Activated CD4-positive, alpha-beta T cell treated with anti-CD3 and anti-CD28 coated beads, Interleukin-2, amount 50 U/mL, for 16 hours (primary cell): ENCODE data around the gene PDE3B.
"Not testable (repeated sequence)": the region's sequence is repeated elsewhere in the genome, so short reads cannot be mapped to it uniquely, and the experiment has no call there.

Source experiments
- DNase-seq: peaks from one replicate; pipeline ENCODE4 v3.0.0-alpha.2; 2020

The PDE3B gene

DNA sequence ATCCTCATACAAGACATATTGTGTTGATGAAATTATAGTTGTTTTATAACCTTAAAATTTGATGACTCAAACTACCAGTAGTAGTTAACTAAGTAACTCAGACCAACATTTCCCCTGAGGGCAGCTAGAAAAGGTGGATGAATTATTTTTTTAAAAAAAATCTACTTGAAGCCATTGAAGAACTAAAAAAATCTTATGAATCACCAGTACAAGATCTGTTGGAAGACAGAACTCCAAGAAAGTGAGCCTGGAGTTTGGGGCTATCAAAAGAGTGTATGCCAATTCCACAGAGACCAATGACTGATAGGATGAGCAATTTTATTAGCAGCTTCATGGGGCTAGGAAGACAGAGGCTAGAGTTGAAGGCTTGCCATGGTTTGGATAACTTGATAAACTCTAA is 176.0 kb downstream of the PDE3B start:
- no peak for DNase-seq

DNA sequence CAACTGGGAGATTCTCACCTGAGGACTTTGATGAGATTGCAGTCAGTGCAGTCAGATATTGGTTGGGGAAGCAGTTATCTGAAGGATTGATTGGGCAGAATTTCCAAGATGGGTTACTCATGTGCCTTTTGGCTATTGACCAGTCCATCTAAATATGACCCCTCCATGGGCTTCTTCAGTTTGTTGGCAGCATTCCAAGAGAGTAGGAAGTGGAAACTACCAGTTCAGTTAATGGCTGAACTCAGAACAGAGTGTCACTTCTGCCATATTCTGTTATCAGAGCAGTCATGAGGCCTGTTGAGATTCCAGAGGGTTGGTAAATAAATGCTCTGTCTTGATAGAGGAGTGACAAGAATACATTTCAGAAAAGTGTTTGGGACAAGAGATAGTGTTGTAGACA is 177.4 kb downstream of the PDE3B start:
- no peak for DNase-seq

GRCh38 chr11:14826600-14826999 is 183.0 kb downstream of the PDE3B start:
- DNase-seq, result peak; percentile 40

- DNase-seq, result no peak
Measured at GRCh38 chr11:14835496-14836492, 192.2 kb downstream of the PDE3B start.

DNA sequence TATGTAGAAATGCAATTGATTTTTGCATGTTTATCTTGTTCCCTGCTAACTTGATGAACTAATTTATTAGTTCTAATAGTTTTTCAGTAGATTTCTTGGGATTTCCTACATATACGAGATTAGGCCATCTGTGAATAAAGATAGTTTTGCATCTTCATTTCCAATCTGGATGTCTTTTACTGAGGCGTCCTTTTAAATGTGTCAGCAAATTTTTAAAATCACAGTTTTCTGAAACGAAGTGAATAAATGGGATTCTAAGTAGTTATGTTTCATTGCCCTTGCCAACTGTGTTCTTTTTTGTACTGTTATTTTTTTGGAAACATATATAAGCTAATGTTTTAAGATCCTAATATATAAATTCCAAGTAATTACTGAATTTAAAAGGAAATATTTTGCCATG is 198.4 kb downstream of the PDE3B start:
- DNase-seq, result no peak

DNA sequence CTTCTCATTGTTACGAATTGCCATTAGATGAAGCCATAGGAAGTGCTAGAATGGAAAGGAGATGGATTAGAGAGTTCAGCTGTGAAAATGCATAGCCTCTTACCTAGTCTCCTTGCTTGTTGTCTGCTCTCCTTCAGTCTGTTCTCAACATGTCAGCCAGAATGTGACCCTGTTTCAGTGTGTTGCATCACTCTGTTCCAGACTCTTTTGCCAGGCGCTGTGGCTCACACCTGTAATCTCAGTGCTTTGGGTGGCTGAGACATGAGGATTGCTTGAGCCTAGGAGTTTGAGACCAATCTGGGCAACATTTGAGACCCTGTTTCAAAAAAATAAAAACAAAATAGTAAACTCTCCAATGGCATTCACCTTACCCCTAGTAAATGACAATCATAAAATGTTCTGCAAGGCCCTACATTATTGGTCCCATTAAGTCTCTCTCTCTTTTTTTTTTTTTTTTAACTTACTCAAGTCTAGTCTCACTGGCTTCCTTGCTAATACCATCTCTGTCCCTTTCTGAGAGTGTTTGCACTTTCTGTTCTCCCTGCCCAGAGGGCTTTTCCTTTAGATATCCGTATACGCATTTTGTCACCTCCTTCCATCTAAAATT is 209.1 kb downstream of the PDE3B start:
- DNase-seq, result peak; percentile 2

GRCh38 chr11:14854057-14854456 is 210.5 kb downstream of the PDE3B start:
- DNase-seq, result no peak

DNA sequence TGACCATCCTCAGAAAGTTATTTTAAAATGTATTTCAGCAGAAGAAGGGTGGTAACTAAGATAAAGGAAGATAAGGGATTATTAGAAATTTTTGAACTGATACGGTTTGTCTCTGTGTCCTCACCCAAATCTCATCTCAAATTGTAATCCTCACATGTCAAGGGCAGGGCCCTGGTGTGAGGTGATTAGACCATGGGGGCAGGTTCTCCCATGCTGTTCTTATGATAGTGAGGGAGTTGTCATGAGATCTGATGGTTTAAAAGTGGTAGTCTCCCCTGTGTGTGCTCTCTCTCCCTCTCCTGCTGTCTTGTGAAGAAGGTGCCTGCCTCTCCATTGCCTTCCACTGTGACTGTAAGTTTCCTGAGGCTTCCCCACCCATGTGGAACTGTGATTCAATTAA is 212.3 kb downstream of the PDE3B start:
- DNase-seq, result no peak

DNA sequence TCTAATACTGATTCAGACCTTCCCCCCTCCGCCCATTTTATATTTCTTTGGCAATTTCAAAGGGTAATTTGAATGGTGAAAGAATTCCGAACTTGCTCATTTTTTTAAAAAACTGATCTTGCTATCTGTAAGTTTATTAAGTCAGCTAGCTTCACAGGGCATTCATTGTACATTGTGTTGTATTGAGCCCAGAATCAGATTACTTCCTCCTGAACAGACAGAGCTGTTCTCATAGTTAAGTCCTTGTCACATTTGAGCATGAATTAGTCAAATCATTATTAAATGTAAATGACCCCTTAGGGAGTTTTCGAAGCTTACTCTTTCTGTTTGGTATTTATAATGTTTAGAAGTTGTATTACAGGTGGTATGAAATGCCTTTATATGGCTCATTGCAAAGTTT is 214.0 kb downstream of the PDE3B start:
- DNase-seq, result no peak

DNA sequence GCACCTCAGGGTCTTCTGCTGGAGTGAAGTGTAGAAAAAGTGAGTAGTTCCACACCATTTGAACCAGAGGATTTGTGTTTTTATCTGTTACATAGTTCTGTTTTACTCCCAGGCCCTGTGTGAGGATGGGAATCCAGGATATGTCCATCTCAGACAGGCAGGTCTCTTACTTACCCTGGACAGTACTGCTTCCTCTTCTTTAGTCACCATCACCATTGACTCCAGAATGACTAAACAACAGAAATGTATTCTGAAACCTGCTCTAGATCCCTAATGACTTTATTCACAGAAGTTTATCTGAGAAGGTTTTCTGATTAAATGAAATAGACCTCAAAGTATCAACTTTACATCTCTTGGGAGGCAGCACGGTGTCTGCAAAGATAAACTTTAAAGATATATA is 214.8 kb downstream of the PDE3B start:
- no peak for DNase-seq

GRCh38 chr11:14860511-14860910 is 216.9 kb downstream of the PDE3B start:
- DNase-seq, result no peak

DNA sequence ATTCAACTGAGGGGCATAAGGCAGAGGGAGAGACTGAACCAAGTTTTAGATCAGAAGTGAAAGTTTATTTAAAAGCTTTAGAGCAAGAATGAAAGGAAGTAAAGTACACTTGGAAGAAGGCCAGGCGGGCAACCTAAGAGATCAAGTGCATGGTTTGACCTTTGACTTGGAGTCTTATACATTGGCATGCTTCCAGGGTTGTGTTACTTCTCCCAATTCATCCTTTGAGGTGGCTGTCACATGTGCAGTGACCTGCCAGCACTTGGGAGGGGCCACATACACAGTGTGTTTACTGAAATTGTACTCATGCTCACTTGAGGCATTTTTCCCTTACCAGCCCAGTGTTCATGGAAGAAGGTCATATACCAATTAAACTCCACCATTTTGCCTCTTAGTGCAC is 218.1 kb downstream of the PDE3B start:
- no peak for DNase-seq

GRCh38 chr11:14863775-14864174 is 220.2 kb downstream of the PDE3B start:
- not testable (repeated sequence) for DNase-seq

DNA sequence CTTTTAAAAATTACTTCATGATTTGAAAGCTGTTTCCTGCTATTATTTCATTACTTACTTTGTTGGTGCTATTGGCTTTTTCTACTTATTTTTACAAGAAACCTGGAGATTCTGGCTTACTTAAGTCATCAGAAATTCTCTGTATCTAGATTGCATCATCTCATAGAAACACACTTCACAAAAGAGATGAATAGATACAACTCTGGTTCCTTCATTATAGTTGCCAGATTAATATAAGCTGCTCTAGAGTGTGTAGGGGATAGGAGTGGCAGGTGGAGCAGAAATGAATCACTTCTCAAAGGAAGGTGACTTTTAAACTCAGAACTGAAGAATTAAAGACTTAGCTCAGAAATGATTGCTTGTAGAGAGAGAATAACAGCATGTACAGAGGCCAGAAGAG is 228.4 kb downstream of the PDE3B start:
- no peak for DNase-seq

DNA sequence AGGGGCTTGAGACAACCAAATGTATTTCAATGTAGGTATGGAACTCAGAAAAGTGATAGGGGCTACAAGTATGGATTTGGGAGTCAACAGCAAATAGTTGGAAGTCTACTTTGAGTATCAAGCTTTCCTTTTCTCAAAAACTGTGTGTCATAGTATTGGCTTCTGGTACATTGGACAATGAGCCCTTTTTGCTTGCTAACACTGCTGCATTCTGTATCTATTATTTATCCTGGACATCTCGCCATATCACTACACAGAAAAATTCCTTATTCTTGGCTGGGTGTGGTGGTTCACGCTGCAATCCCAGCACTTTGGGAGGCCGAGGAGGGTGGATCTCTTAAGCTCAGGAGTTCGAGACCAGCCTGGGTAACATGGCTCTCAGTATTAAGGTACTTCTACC is 230.0 kb downstream of the PDE3B start:
- no peak for DNase-seq

- no peak for DNase-seq
Measured at GRCh38 chr11:14875163-14875562, 231.6 kb downstream of the PDE3B start.

GRCh38 chr11:14881576-14882193 is 238.1 kb downstream of the PDE3B start:
- DNase-seq, result no peak

DNA sequence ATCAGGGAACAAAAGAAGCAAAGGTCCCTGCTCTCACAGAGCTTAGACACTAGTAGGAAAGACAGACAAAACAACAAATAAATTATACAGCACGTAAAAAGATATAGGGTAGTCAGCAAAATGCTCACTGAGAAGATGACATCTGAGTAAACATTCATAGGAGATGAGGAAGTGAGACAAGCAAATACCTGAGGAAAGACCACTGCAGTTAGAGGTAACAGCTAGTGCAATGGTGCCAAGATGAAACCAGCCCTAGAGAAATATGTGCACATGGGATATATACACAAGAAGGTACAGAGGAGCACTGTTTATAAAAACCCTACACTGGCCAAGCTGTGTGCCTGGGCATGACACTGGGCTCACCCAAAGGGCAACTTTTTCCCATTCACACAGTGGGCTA is 238.6 kb downstream of the PDE3B start:
- no peak for DNase-seq

- DNase-seq, result not testable (repeated sequence)
Measured at GRCh38 chr11:14883683-14884082, 240.1 kb downstream of the PDE3B start.

DNA sequence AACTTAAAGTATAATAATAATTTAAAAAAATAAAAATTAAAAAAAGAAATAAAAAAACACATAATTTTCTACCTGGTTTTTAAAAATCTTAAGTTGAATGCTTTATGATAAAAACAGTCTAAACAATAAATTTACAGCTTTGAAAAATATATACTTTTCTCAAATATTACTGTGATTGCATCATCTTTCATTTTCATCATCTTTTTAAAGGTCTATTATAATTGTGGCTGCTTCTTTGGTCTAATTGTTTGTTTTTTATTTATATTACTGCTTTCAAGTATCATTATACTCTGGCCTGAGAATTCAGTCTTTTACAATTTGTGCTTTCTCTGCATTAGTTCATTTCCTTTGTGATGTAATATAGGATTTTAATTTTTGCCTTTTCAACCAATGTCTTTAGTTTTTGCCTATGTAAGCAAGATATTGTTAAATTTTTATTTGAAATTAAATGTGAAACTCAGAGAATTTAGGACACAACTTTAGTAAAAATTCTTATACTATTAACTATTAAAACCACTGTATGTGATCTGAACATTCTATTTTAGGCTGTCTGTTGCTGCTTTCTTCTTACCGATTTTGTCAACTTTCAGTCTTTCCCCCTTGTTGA is 241.2 kb downstream of the PDE3B start:
- no peak for DNase-seq

DNA sequence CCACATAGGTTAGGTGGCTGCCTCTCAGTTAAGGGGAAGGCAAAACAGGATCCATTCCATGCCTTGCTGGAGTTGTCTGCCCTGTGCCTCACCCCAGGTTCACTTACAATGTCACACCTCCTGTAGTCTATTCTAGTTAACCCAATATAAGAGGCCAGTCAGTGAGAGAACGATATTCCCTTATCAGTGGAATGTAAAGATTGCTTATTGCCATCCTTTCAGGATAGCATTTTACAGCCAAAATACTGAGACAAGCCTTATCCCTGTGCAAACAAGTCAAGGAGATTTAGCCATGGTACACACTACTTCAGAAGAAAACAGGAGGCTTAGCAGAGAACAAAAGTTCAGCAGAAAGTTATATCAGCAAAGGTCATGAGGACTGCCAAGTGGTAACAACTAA is 242.9 kb downstream of the PDE3B start:
- no peak for DNase-seq

GRCh38 chr11:14891143-14892035 is 247.8 kb downstream of the PDE3B start:
- peak; percentile 91 for DNase-seq
